HG02759 (cell line): Measurements from ENCODE around the gene UTS2B.

Experiments
- ATAC-seq: cut with Tn5 transposase; IDR thresholded peaks from one replicate; pipeline ENCODE4 v1.9.1; 2021; ENCODE audit warnings: mild to moderate bottlenecking, moderate library complexity; ENCODE audit not compliant: unreplicated experiment

The UTS2B gene

DNA sequence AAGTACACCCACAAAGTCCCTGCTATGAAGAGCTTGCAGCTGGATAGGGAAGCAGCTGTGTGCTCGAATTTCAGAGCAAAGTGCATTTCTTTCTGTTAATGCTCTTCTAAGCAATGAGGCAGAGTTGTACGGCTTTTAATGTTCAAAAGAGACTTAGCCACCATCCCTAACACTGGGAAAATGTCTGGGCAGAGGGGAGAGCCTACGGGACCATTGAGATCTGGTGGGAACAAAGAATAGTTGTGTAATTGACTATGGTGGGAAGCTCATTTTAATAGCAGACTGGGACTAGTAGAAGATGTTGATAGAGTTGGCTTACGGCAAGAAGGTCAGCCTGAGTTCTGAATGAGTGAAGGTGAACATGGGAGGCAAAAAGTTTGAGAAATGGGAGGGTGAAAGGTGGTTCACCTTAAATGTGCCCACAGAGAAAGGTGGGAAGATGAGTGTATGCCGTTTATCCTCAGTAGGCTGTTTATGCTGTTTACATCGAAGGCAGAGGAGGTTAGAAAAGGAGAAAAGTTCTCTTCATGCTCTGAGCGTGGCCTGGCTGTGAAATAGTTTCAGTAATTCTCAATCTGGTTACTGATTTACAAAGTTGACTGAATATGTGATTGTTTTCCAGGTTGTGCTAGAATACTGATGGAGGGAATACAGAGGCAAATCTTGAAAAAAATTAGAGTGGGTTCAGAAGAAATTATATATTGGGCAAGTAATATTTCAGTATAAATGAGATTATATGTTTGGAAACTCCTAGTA lies 22.9 kb upstream of the UTS2B start:
- peak; percentile 44 for ATAC-seq

GRCh38 chr3:191352014-191352413 lies 21.7 kb upstream of the UTS2B start:
- no peak for ATAC-seq

GRCh38 chr3:191350396-191351090 lies 20.2 kb upstream of the UTS2B start:
- no peak for ATAC-seq

GRCh38 chr3:191348098-191348497 lies 17.8 kb upstream of the UTS2B start:
- ATAC-seq: no peak

DNA sequence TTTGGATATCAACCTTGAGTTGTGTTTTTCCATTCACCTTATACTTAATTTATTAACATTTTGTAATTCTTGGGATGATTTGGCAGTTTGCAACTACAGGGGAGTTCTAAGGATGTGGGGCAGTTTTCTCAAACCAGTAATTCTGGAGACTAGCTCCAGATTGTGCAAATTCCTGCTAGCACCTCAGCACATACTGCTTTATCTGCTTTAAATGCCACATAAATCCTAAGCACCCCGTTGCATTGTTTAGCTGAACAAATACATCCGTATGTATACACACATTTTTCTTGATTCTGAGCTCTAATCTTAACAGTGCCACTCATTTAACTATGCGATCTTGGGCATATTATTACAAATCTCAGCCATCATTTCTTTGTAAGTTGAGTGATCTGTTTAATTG lies 16.9 kb upstream of the UTS2B start:
- ATAC-seq: no peak

- ATAC-seq: no peak
These were observed 15.0 kb upstream of the UTS2B start for GRCh38 chr3:191345334-191345733.

GRCh38 chr3:191343913-191344312 lies 13.6 kb upstream of the UTS2B start:
- no peak for ATAC-seq

DNA sequence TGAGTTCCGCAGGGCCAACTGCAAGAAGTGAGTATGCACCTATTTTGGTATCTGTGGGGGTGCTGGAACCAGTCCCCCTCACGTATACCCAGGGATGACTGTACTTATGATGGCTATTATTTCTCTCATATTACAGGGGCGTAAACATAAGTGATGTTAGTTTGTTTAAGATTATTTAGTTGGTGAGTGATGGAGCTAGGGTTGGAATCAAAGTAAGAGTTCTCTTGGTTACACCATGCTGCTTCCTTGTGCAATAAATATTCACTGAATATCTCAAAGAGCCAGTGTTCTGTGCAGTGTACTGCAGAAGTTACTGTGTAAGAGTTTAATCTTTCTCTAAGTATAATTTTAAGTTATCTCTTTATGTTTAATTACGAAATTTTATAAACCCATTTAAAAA lies 12.8 kb upstream of the UTS2B start:
- no peak for ATAC-seq

DNA sequence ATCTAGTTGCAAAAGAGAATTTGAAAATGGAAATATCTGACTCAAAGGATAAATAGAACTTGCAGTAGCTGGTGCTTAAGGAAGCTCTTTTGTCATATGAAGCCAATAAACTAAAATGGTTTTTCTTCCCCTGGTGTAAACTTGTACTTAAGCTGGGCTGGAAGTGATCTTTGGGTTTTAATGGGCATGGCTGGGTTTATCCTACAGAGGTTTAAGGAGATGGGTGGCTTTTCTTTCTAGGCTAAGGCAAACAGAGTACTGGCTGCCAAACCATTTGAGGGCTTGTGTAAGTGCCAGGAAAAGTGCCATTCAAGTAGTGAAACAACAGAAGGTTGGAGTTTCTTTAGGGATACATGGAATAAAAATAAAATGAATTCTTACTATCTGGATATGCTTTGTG lies 12.1 kb upstream of the UTS2B start:
- no peak for ATAC-seq

DNA sequence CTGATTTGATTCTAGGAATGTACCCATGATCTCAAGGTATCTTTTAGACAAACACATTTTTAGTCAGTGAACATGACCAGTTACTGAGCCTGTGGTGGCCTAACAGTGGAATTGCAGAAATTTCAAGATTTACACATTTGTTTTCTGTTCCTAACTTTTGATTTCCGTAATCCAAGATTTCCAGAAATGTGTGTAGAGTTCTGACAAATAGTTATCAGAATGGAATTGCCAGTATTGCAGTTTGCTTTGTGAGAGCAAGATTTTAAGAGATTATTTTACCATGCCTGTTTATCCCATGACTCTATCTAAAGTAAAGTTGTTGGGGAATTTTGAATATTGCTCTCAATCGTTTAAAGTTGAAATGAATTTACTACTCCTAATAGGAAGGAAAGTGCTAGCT lies 11.7 kb upstream of the UTS2B start:
- ATAC-seq: no peak

- ATAC-seq: peak; percentile 41
These were observed 10.6 kb upstream of the UTS2B start for GRCh38 chr3:191340966-191341365.

- ATAC-seq: no peak
These were observed 10.0 kb upstream of the UTS2B start for GRCh38 chr3:191340351-191340750.

DNA sequence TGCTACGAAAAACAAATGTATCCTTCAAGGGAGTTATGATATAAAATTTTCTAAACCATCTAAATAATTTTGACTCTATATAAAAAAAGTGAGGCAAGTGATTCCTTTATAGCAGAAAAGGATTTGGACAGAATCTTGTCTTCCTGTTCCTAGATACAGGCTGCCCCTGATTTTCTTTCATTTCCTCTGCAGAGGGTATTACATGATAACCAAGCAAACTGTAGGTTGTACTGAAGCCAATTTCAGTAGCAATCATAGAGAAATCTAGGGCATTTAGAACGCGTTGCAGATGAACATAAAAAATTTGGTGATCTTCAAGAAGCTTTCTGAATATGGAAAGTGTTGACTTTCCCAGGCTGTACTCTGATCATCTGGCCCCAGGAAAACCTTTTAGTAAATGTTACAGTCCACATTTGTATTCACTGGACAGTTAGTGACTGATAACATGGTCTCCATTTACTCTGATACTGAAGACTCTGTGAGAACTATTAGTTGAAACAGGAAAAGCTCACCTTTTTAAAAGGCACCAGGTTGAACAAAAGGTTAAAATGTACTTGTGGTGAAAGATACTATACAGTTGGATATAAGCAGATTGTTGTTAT lies 9.1 kb upstream of the UTS2B start:
- no peak for ATAC-seq

GRCh38 chr3:191338177-191338488 lies 7.8 kb upstream of the UTS2B start:
- no peak for ATAC-seq

DNA sequence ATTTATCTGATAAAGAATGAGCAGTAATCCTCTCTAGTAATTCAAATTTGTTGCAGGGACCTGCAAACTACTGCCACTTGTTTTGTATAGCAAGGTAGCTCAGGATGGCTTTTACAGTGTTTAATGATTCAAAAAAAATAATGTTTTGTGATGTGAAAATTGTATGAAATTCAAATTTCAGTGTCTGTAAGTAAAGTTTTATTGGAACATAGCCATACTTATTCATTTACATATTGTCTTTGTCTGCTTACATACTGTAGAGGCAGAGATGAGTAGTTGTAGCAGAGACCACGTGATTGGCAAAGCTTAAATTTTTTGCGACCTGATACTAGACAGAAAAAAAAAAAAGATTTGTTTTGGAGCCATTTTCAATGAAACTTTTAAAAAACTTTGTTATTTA lies 6.5 kb upstream of the UTS2B start:
- ATAC-seq: no peak

GRCh38 chr3:191334346-191334893 lies 4.1 kb upstream of the UTS2B start:
- ATAC-seq: no peak

GRCh38 chr3:191333298-191333880 lies 3.1 kb upstream of the UTS2B start:
- ATAC-seq: no peak

DNA sequence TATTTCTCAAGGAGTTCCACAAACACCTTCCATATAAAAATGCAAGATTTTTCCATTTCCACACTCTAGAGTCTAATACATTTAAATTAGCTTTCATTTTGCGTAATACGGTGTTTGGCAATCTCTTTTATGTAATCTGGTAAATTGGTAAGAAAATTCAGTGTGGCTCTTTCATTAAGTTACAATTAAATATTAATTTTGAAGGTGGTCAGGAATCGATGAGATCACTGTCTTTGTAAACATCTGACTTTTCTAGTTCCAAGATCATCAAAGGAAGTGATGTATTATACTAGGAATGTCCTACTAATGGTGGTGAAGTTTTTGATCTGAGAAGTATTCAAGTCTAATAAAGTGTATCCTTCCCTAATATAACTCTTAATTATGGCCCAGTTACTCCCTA lies 1.1 kb upstream of the UTS2B start:
- no peak for ATAC-seq

DNA sequence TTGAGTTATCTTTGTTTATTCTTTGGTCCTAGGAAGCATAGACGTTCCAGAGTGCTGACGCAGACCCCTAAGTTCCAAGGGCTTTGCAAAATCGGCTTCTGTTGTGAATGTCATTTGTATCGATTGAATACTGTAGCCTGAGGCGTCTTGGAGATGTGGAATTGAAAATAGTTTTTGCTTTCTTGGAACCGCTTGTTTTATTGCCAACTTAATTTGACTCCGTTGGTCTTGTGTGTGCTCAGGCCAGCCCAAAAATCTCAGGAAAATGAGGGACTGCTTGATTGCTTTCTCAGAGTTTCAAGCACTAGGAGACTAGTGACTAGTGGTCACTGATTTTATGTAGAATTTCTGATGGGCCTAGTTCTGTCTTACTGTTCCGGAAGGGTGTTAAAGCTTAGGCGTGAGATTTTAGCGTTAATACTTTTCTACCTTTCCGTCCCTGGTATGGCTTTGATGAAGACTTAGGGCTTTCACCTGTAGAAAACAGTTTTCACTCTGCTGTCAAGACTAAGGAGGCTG lies 263 bp upstream of the UTS2B start:
- no peak for ATAC-seq

GRCh38 chr3:191328962-191329653 lies 1.2 kb downstream of the UTS2B start, which contains the start of gene CCDC50:
TSS of gene CCDC50 (plus strand) at chr3:191329394. CDS start at chr3:191329675, 281 bp downstream.
- peak; percentile 84 for ATAC-seq
